HepG2 (cell line): Measurements from ENCODE around the gene TIAM2. TPM values are rescaled to one million over a fixed set of nuclear protein-coding genes. Genes with fewer than 3 reads are reported as not detected.

Source experiments
- FLYWCH1 ChIP-seq: sonication (generic); formaldehyde crosslinking; IDR thresholded peaks from 2 replicates; pipeline ENCODE4 v1.8.1; 2023; ENCODE audit warnings: mild to moderate bottlenecking, missing genetic modification reagents
- XRCC5 ChIP-seq: fragments of 200-400 bp; formaldehyde crosslinking; optimal IDR thresholded peaks from 2 replicates; pipeline ENCODE3; 2017; ENCODE audit warnings: mild to moderate bottlenecking, low read length
- ZBTB33 ChIP-seq: sonication (generic); formaldehyde crosslinking; IDR thresholded peaks from 2 replicates; pipeline ENCODE4 v1.4.0; 2020; ENCODE audit warnings: missing genetic modification reagents
- ZNF549 ChIP-seq: sonication (generic); formaldehyde crosslinking; IDR thresholded peaks from 2 replicates; pipeline ENCODE4 v1.5.0; 2020; ENCODE audit warnings: missing genetic modification reagents
- ZNF644 ChIP-seq: IDR thresholded peaks from 2 replicates; pipeline ENCODE4 v1.6.1; 2016; ENCODE audit warnings: low read depth
- polyA plus RNA-seq, 8 experiments: library from polyadenylated mRNA; depleted of rRNA in 3 of 8; stranded (reverse) in 7 of 8; unstranded in 1 of 8; fragments of >200 nt; fragmentation: Illumina TruSeq in 4 of 8; extraction: Trizol in 4 of 8; gene quantifications; 2 replicates each; pipeline versions ENCODE4 v1.2.1 to v1.2.3, GENCODE V29; 2011 to 2016; ENCODE audit warnings: low read depth in 4 of 8, missing spikeins in 1 of 8, mixed read lengths in 1 of 8; ENCODE audit not compliant: insufficient read depth in 1 of 8
- total RNA-seq, 5 experiments: library from RNA; depleted of rRNA; stranded (reverse); fragments of >200 nt; fragmentation: Illumina TruSeq; extraction: Trizol; gene quantifications; 2 replicates each; pipeline ENCODE4 v1.2.3, GENCODE V29; 2016; ENCODE audit warnings: low read depth in 1 of 5
- TF ChIP-seq, protein P1 (sequence below): sonication (generic); formaldehyde crosslinking; IDR thresholded peaks from 2 replicates; pipeline ENCODE4 v1.4.0; 2020; ENCODE audit warnings: missing genetic modification reagents, borderline replicate concordance
- TF ChIP-seq, protein P2 (sequence below): sonication (generic); formaldehyde crosslinking; conservative IDR thresholded peaks from 2 replicates; pipeline ENCODE4 v1.4.0; 2020; ENCODE audit warnings: mild to moderate bottlenecking, missing genetic modification reagents, moderate library complexity
- TF ChIP-seq, protein P3 (sequence below): fragments of 450-650 bp; IDR thresholded peaks from 2 replicates; pipeline ENCODE4 v1.6.1; 2016

The TIAM2 gene
- total and polyA plus RNA-seq, 2 of the 13 experiments (the other 11 are each of a cell fraction or from before 2014, with no cell fraction given) = 4.1 to 4.5 TPM

DNA sequence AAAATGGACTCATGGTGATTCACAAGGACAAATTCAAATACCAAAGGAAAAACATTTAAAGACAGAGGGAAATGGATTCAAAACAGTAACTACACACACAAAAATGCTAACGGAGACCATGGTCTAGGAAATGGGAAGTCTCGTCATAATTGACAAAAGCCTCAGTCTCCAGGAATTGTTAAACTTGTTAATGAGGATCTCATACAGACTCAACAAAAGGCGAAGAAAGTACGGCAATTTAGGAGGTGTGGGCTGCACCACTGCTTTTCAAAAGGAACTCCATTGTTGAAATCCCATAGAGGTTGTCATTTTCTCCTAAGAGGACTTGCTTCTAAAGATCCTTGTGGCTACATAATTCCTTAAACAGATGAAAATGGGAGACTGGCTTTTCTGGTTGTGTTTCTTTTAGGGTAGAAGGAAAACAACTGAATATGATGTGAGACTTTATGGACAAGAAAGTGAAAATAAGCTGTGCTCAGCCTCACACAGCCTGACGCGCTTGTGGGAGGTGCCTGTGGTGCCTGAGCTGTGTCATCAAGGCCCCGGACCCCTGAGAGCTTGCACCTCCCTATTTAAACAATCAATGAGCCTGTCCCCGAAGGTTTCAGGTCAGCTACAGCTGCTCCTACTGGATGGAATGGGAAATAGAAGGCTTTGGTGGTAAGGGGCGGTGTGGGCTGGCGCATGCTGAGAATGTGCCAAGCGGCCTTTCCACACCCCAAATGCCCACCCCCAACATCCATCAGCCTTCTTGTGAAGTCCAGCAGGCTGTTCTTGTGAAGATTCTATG, 266.2 kb downstream of the TIAM2 start (continued):
- TF ChIP-seq ZBTB33 (CRISPR knock-in tag) (peak; percentile 95), ZNF644 (CRISPR knock-in tag) (no peak), FLYWCH1 (no peak), ZNF549 (no peak), XRCC5 (no peak)
- TF ChIP-seq, protein P1, sequence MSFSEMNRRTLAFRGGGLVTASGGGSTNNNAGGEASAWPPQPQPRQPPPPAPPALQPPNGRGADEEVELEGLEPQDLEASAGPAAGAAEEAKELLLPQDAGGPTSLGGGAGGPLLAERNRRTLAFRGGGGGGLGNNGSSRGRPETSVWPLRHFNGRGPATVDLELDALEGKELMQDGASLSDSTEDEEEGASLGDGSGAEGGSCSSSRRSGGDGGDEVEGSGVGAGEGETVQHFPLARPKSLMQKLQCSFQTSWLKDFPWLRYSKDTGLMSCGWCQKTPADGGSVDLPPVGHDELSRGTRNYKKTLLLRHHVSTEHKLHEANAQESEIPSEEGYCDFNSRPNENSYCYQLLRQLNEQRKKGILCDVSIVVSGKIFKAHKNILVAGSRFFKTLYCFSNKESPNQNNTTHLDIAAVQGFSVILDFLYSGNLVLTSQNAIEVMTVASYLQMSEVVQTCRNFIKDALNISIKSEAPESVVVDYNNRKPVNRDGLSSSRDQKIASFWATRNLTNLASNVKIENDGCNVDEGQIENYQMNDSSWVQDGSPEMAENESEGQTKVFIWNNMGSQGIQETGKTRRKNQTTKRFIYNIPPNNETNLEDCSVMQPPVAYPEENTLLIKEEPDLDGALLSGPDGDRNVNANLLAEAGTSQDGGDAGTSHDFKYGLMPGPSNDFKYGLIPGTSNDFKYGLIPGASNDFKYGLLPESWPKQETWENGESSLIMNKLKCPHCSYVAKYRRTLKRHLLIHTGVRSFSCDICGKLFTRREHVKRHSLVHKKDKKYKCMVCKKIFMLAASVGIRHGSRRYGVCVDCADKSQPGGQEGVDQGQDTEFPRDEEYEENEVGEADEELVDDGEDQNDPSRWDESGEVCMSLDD (CRISPR knock-in tag) = no peak
- TF ChIP-seq, protein P2, sequence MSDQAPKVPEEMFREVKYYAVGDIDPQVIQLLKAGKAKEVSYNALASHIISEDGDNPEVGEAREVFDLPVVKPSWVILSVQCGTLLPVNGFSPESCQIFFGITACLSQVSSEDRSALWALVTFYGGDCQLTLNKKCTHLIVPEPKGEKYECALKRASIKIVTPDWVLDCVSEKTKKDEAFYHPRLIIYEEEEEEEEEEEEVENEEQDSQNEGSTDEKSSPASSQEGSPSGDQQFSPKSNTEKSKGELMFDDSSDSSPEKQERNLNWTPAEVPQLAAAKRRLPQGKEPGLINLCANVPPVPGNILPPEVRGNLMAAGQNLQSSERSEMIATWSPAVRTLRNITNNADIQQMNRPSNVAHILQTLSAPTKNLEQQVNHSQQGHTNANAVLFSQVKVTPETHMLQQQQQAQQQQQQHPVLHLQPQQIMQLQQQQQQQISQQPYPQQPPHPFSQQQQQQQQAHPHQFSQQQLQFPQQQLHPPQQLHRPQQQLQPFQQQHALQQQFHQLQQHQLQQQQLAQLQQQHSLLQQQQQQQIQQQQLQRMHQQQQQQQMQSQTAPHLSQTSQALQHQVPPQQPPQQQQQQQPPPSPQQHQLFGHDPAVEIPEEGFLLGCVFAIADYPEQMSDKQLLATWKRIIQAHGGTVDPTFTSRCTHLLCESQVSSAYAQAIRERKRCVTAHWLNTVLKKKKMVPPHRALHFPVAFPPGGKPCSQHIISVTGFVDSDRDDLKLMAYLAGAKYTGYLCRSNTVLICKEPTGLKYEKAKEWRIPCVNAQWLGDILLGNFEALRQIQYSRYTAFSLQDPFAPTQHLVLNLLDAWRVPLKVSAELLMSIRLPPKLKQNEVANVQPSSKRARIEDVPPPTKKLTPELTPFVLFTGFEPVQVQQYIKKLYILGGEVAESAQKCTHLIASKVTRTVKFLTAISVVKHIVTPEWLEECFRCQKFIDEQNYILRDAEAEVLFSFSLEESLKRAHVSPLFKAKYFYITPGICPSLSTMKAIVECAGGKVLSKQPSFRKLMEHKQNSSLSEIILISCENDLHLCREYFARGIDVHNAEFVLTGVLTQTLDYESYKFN (CRISPR knock-in tag) = no peak
- TF ChIP-seq, protein P3, sequence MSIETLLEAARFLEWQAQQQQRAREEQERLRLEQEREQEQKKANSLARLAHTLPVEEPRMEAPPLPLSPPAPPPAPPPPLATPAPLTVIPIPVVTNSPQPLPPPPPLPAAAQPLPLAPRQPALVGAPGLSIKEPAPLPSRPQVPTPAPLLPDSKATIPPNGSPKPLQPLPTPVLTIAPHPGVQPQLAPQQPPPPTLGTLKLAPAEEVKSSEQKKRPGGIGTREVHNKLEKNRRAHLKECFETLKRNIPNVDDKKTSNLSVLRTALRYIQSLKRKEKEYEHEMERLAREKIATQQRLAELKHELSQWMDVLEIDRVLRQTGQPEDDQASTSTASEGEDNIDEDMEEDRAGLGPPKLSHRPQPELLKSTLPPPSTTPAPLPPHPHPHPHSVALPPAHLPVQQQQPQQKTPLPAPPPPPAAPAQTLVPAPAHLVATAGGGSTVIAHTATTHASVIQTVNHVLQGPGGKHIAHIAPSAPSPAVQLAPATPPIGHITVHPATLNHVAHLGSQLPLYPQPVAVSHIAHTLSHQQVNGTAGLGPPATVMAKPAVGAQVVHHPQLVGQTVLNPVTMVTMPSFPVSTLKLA = no peak
- TF ChIP-seq, all 625 proteins: peak for 4
